Stomach smooth muscle (tissue), 2 donors: ENCODE data around the gene POU2F2.
"Not testable (repeated sequence)": the region's sequence is repeated elsewhere in the genome, so short reads cannot be mapped to it uniquely, and the experiment has no call there.

ENCODE experiments used
- H3K27ac ChIP-seq: one replicate; pipeline ENCODE4 v1.7.0; 2013; ENCODE audit warnings: mild to moderate bottlenecking, low read length, inconsistent platforms
- H3K27me3 ChIP-seq, 2 donors: one replicate each; pipeline ENCODE4 v1.7.0; 2013; ENCODE audit warnings: low read length in 2 of 2; ENCODE audit not compliant: insufficient read depth in 2 of 2, control insufficient read depth in 1 of 2
- H3K36me3 ChIP-seq, 2 donors: one replicate each; pipeline ENCODE4 v1.7.0; 2013; ENCODE audit warnings: low read length in 2 of 2; ENCODE audit not compliant: control insufficient read depth in 2 of 2, insufficient read depth in 2 of 2
- H3K4me1 ChIP-seq: one replicate; pipeline ENCODE4 v1.7.0; 2013; ENCODE audit warnings: low read length; ENCODE audit not compliant: control insufficient read depth, insufficient read depth
- H3K4me3 ChIP-seq, 2 donors: one replicate each; pipeline ENCODE4 v1.7.0; 2013; ENCODE audit warnings: low read length in 2 of 2
- H3K9ac ChIP-seq, 2 donors: one replicate each; pipeline ENCODE4 v1.7.0; 2013; ENCODE audit warnings: low read length in 2 of 2, mild to moderate bottlenecking in 1 of 2
- H3K9me3 ChIP-seq, 2 donors: one replicate each; pipeline ENCODE4 v1.7.0; 2013; ENCODE audit warnings: low read length in 2 of 2; ENCODE audit not compliant: control insufficient read depth in 2 of 2
- donor health status: healthy.
- donor health status: Pancreatic carcinoma.

POU2F2 gene

GRCh38 chr19:42111811-42112210 lies 20.4 kb downstream of the POU2F2 start:
- Histone ChIP-seq H3K4me1 (peaks cover 5% of the 10 kb centered on the region), H3K36me3 (no peaks in the 10 kb centered on the region), H3K27me3 (peaks cover 7 to 9% of the 10 kb centered on the region in 2 donors), H3K9ac (no peak overlapping the region), H3K4me3 (no peak overlapping the region), H3K9me3 (no peaks in the 10 kb centered on the region), H3K27ac (no peak overlapping the region)

DNA sequence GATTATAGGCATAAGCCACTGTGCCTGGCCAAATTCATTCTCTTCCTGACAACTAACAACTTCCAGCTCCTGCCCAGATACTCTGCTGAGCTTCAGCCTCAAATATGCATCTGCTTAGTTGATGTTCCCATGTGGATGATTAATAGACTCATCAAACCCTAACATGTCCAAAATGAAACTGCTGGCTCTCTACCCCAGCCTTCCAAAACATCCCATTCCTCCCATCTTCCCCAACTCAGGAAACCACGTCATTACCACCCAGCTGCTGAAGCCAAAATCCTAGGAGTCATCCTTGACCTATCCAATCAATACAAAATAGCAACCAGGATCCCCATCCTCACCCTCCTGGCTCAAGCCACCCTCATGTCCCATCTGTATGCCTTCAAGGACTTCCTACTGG lies 20.9 kb downstream of the POU2F2 start:
- peaks cover 9% of the 10 kb centered on the region in 2 donors for H3K27me3 ChIP-seq
- peaks cover 5% of the 10 kb centered on the region for H3K4me1 ChIP-seq
- no peaks in the 10 kb centered on the region for H3K9me3 ChIP-seq
- no peak overlapping the region for H3K27ac ChIP-seq
- no peak overlapping the region for H3K9ac ChIP-seq
- H3K4me3 ChIP-seq: no peak overlapping the region
- no peaks in the 10 kb centered on the region for H3K36me3 ChIP-seq

GRCh38 chr19:42110658-42111057 lies 21.6 kb downstream of the POU2F2 start:
- Histone ChIP-seq H3K27me3 (peaks cover 9 to 11% of the 10 kb centered on the region in 2 donors), H3K4me3 (no peak overlapping the region), H3K9ac (no peak overlapping the region), H3K27ac (no peak overlapping the region), H3K4me1 (peaks cover 5% of the 10 kb centered on the region), H3K9me3 (no peaks in the 10 kb centered on the region), H3K36me3 (no peaks in the 10 kb centered on the region)

GRCh38 chr19:42109896-42110295 lies 22.4 kb downstream of the POU2F2 start:
- Histone ChIP-seq H3K9me3 (no peaks in the 10 kb centered on the region), H3K9ac (no peak overlapping the region), H3K27me3 (peaks cover 12 to 14% of the 10 kb centered on the region in 2 donors), H3K36me3 (no peaks in the 10 kb centered on the region), H3K27ac (no peak overlapping the region), H3K4me3 (no peak overlapping the region), H3K4me1 (peaks cover 5% of the 10 kb centered on the region)

GRCh38 chr19:42108527-42109389 lies 23.5 kb downstream of the POU2F2 start:
- no peaks in the 10 kb centered on the region for H3K9me3 ChIP-seq
- H3K36me3 ChIP-seq: no peaks in the 10 kb centered on the region
- peaks cover 5% of the 10 kb centered on the region for H3K4me1 ChIP-seq
- H3K9ac ChIP-seq: no peak overlapping the region
- H3K27ac ChIP-seq: no peak overlapping the region
- peaks cover 14 to 15% of the 10 kb centered on the region in 2 donors for H3K27me3 ChIP-seq
- H3K4me3 ChIP-seq: no peak overlapping the region

- H3K4me1 ChIP-seq: no peaks in the 10 kb centered on the region
- peaks cover 14 to 15% of the 10 kb centered on the region in 2 donors for H3K27me3 ChIP-seq
- no peak overlapping the region for H3K4me3 ChIP-seq
- no peak overlapping the region for H3K27ac ChIP-seq
- H3K9ac ChIP-seq: no peak overlapping the region
- no peaks in the 10 kb centered on the region for H3K36me3 ChIP-seq
- no peaks in the 10 kb centered on the region for H3K9me3 ChIP-seq
These were observed 26.9 kb downstream of the POU2F2 start for GRCh38 chr19:42105368-42105767.

- no peak overlapping the region for H3K4me3 ChIP-seq
- no peak overlapping the region for H3K27ac ChIP-seq
- H3K36me3 ChIP-seq: no peaks in the 10 kb centered on the region
- H3K9me3 ChIP-seq: no peaks in the 10 kb centered on the region
- peaks cover 6 to 7% of the 10 kb centered on the region in 2 donors for H3K27me3 ChIP-seq
- no peaks in the 10 kb centered on the region for H3K4me1 ChIP-seq
- H3K9ac ChIP-seq: no peak overlapping the region
These were observed 29.4 kb downstream of the POU2F2 start for GRCh38 chr19:42102877-42103276.

DNA sequence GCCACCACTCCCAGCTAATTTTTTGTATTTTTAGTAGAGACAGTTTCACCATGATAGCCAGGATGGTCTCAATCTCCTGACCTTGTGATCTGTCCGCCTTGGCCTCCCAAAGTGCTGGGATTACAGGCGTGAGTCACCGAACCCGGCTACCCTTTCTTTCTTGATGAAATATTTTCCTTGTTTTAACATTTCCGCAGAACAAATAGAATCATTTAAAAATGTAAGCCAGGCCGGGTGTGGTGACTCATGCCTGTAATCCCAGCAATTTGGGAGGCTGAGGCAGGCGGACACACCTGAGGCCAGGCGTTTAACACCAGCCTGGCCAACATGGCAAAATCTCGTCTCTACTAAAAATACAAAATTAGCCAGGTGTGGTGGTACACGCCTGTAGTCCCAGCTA lies 32.0 kb downstream of the POU2F2 start:
- not testable (repeated sequence) for H3K36me3 ChIP-seq, H3K27me3 ChIP-seq, H3K27ac ChIP-seq, H3K9ac ChIP-seq, H3K9me3 ChIP-seq, H3K4me3 ChIP-seq
- peaks cover 12% of the 10 kb centered on the region for H3K4me1 ChIP-seq

- no peak overlapping the region for H3K9ac ChIP-seq
- no peak overlapping the region for H3K27ac ChIP-seq
- no peaks in the 10 kb centered on the region for H3K36me3 ChIP-seq
- no peaks in the 10 kb centered on the region for H3K27me3 ChIP-seq
- no peak overlapping the region for H3K4me3 ChIP-seq
- H3K9me3 ChIP-seq: no peaks in the 10 kb centered on the region
- peaks cover 20% of the 10 kb centered on the region for H3K4me1 ChIP-seq
These were observed 32.8 kb downstream of the POU2F2 start for GRCh38 chr19:42099336-42099925.

- no peaks in the 10 kb centered on the region for H3K27me3 ChIP-seq
- H3K4me1 ChIP-seq: peaks cover 24% of the 10 kb centered on the region
- no peak overlapping the region for H3K9ac ChIP-seq
- no peak overlapping the region for H3K4me3 ChIP-seq
- no peaks in the 10 kb centered on the region for H3K36me3 ChIP-seq
- H3K27ac ChIP-seq: no peak overlapping the region
- H3K9me3 ChIP-seq: no peaks in the 10 kb centered on the region
These were observed 33.5 kb downstream of the POU2F2 start for GRCh38 chr19:42098781-42099180.

DNA sequence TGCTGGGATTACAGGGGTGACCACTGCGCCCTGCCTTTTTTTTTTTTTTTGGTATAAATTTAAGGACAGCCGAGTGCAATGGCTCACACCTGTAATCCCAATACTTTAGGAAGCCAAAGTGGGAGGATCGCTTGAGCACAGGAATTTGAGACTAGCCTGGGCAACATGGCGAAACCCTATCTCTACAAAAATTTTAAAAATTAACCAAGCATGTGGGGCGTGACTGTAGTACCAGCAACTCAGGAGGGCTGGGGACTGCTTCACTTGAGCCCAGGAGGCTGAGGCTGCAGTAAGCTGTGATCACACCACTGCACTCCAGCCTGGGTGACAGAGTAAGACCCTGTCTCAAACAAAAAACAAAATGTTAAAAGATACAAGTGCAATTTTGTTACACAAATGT lies 34.8 kb downstream of the POU2F2 start:
- no peak overlapping the region for H3K4me3 ChIP-seq
- no peaks in the 10 kb centered on the region for H3K9me3 ChIP-seq
- H3K27ac ChIP-seq: no peak overlapping the region
- no peaks in the 10 kb centered on the region for H3K27me3 ChIP-seq
- H3K4me1 ChIP-seq: peaks cover 26% of the 10 kb centered on the region
- H3K9ac ChIP-seq: no peak overlapping the region
- no peaks in the 10 kb centered on the region for H3K36me3 ChIP-seq
